ENCODE data around the gene PSMC5.

DNA sequence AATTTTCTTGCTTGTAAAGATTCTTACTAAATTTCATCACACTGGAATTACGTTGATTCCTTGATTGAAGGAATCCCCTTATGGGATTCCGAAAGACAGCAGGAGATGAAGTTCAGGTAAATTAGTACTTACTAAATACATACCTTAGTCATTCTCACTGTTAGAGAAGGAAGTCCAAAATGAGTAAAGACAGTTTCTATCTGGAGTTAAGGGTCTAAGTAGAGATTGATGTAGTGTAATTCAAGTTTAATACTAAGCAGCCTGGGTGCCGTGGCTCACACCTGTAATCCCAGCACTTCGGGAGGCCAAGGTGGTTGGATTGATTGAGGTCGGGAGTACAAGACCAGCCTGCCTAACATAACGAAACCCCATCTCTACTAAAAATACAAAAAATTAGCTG, 43.7 kb upstream of the PSMC5 start:
- TF ChIP-seq, protein P1, sequence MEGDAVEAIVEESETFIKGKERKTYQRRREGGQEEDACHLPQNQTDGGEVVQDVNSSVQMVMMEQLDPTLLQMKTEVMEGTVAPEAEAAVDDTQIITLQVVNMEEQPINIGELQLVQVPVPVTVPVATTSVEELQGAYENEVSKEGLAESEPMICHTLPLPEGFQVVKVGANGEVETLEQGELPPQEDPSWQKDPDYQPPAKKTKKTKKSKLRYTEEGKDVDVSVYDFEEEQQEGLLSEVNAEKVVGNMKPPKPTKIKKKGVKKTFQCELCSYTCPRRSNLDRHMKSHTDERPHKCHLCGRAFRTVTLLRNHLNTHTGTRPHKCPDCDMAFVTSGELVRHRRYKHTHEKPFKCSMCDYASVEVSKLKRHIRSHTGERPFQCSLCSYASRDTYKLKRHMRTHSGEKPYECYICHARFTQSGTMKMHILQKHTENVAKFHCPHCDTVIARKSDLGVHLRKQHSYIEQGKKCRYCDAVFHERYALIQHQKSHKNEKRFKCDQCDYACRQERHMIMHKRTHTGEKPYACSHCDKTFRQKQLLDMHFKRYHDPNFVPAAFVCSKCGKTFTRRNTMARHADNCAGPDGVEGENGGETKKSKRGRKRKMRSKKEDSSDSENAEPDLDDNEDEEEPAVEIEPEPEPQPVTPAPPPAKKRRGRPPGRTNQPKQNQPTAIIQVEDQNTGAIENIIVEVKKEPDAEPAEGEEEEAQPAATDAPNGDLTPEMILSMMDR (IDR thresholded peaks at IDR 0.05; ENCODE audit: insufficient read depth, low read depth, low read length), result no peak
- TF ChIP-seq EZH2 (IDR thresholded peaks at IDR 0.05; ENCODE audit: insufficient read depth, low read length), result no peak
